Ascending aorta (tissue), 2 donors: ENCODE measurements around the gene EMC10. TPM values are rescaled to one million over a fixed set of nuclear protein-coding genes. Genes with fewer than 3 reads are reported as not detected.
A peak's percentile ranks its signal among the peaks of the same experiment; 100 is the strongest.

Experiments used
- DNase-seq, 2 donors: peaks; one replicate each; pipeline ENCODE4 v3.0.0-alpha.2; 2019; ENCODE audit warnings: low spot score in 2 of 2
- H3K27ac ChIP-seq, 2 donors: fragments of 200-600 bp; sonication (generic); one replicate each; pipeline ENCODE4 v1.5.1; 2016 to 2017; ENCODE audit warnings: mild to moderate bottlenecking in 1 of 2
- H3K27me3 ChIP-seq: fragments of 200-600 bp; sonication (generic); one replicate; pipeline ENCODE4 v1.5.1; 2017
- H3K36me3 ChIP-seq, 2 donors: fragments of 200-600 bp; sonication (generic); one replicate each; pipeline ENCODE4 v1.5.1; 2016
- H3K4me1 ChIP-seq, 2 donors: fragments of 200-600 bp; sonication (generic); one replicate each; pipeline ENCODE4 v1.5.1; 2016 to 2017; ENCODE audit warnings: mild to moderate bottlenecking in 1 of 2
- H3K4me3 ChIP-seq, 2 donors: fragments of 200-600 bp; sonication (generic); one replicate each; pipeline ENCODE4 v1.5.1; 2016 to 2017; ENCODE audit warnings: mild to moderate bottlenecking in 1 of 2
- H3K9me3 ChIP-seq, 2 donors: fragments of 200-600 bp; sonication (generic); one replicate each; pipeline ENCODE4 v1.5.1; 2016
- intact Hi-C: fragments of 100-400 bp; cut with DNase I; formaldehyde crosslinking; loops from one replicate; pipeline ENCODE4 v1.15.1; 2023
- total RNA-seq: library from RNA; depleted of rRNA; stranded (reverse); fragments of >200 nt; gene quantifications from one replicate; pipeline ENCODE4 v1.1.0, GENCODE V29; 2016
- TF ChIP-seq, protein P1 (sequence below), 3 experiments: fragments of 200-600 bp in 2 of 3; fragments of 450-650 bp in 1 of 3; sonication (generic) in 2 of 3; IDR thresholded peaks; one replicate each; pipeline ENCODE4 v1.5.1; 2016 to 2019; ENCODE audit warnings: antibody characterized with exemption in 3 of 3, mild to moderate bottlenecking in 1 of 3, moderate library complexity in 1 of 3

The EMC10 gene
- total RNA-seq: 87.9 TPM

DNA sequence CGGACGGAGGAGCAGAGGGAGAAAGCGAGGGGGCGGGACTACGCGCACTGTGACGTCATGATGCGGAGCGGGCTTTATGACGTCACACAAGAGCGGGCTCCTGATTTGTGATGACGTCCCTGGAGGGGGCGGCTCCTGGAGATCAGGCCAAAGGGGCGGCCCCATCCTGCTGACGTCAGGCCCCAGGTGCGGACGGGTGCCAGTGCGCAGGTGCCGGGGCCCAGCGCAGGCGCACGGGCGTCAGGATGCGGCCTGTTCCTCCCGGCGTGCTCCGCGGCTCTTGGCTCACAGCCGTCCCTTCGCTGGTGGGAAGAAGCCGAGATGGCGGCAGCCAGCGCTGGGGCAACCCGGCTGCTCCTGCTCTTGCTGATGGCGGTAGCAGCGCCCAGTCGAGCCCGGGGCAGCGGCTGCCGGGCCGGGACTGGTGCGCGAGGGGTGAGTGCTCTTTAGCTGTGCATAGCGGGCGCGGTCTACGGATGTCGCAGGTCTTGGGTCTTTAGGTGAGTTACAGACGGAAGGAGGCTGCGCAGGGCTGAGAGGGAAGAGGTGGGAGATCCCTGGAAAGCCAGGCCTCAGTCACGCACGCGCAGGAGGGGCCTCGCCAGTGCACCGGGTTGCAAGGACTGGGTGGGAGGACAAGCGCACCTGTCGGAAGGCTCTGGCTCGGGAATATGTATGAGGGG lies at the start of gene EMC10, which contains the start of gene GARIN5A:
Gene EMC10, plus strand, starts transcription at position 284 of the 683 bp plus-strand sequence. Its CDS starts 38 bp downstream, at position 322.
Gene GARIN5A, minus strand, starts transcription at position 625 of the 683 bp plus-strand sequence. Its CDS starts 460 bp downstream, at position 165.
- no peaks in the 10 kb centered on the region for H3K9me3 ChIP-seq
- no peaks in the 10 kb centered on the region for H3K27me3 ChIP-seq
- peak; percentile 65 to 93 for DNase-seq
- H3K4me1 ChIP-seq: peaks cover 8 to 12% of the 10 kb centered on the region in 2 donors
- peaks cover 22 to 25% of the 10 kb centered on the region in 2 donors for H3K36me3 ChIP-seq
- intact Hi-C loops: loop anchor here (1.0 to 5.0 kb wide), 2 partner anchors 35 to 94 kb away; partner anchors contain the start of genes JOSD2 and POLD1
- H3K27ac ChIP-seq: peak within 1 kb of the TSS; percentile 41 to 55
- TF ChIP-seq, protein P1, sequence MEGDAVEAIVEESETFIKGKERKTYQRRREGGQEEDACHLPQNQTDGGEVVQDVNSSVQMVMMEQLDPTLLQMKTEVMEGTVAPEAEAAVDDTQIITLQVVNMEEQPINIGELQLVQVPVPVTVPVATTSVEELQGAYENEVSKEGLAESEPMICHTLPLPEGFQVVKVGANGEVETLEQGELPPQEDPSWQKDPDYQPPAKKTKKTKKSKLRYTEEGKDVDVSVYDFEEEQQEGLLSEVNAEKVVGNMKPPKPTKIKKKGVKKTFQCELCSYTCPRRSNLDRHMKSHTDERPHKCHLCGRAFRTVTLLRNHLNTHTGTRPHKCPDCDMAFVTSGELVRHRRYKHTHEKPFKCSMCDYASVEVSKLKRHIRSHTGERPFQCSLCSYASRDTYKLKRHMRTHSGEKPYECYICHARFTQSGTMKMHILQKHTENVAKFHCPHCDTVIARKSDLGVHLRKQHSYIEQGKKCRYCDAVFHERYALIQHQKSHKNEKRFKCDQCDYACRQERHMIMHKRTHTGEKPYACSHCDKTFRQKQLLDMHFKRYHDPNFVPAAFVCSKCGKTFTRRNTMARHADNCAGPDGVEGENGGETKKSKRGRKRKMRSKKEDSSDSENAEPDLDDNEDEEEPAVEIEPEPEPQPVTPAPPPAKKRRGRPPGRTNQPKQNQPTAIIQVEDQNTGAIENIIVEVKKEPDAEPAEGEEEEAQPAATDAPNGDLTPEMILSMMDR (IDR thresholded peaks at IDR 0.05): no peak
- H3K4me3 ChIP-seq: peak within 1 kb of the TSS; percentile 91 to 96

DNA sequence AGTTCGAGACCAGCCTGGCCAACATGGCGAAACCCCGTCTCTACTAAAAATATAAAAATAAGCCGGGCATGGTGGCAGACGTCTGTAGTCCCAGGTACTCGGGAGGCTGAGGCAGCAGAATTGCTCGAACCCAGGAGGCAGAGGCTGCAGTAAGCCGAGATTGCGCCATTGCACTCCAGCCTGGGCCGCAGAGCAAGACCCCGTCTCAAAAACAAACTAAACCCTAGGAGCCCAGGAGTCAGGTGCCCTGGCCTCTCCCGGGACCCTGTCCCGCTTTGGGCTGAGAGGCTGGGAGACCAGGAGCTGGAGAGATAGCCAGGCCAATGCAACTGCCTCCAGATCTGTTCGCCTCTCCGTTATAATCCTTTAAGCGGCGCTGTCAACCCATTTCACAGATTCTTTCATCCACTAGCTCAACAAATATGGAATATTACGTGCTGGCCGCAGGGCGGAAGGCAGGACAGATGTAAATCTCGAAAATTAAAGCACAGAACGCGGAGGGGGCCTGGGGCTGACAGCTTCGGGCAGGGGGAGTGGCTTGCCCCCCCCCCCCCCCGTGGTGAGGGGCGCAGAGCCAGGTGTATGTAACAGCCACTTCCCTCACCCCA lies 48.9 kb upstream of the EMC10 start:
- no peaks in the 10 kb centered on the region for H3K36me3 ChIP-seq
- TF ChIP-seq, protein P1 (IDR thresholded peaks at IDR 0.05): no peak
- H3K27me3 ChIP-seq: peaks cover 12% of the 10 kb centered on the region
- H3K27ac ChIP-seq: no peak overlapping the region
- intact Hi-C loops: no loop called here
- no peak for DNase-seq
- H3K9me3 ChIP-seq: no peaks in the 10 kb centered on the region
- no peak overlapping the region for H3K4me3 ChIP-seq
- H3K4me1 ChIP-seq: peaks cover 10% of the 10 kb centered on the region in 2 donors

DNA sequence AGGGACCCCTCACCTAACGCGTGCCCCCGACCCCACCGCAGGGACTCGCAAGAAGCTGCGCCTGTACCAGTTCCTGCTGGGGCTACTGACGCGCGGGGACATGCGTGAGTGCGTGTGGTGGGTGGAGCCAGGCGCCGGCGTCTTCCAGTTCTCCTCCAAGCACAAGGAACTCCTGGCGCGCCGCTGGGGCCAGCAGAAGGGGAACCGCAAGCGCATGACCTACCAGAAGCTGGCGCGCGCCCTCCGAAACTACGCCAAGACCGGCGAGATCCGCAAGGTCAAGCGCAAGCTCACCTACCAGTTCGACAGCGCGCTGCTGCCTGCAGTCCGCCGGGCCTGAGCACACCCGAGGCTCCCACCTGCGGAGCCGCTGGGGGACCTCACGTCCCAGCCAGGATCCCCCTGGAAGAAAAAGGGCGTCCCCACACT lies 48.3 kb upstream of the EMC10 start:
- H3K4me1 ChIP-seq: peaks cover 10% of the 10 kb centered on the region in 2 donors
- H3K27me3 ChIP-seq: peaks cover 14% of the 10 kb centered on the region
- TF ChIP-seq, protein P1 (IDR thresholded peaks at IDR 0.05): no peak
- peak overlapping the region in 1 of 2 donors; percentile 4 for H3K27ac ChIP-seq
- no peak overlapping the region for H3K4me3 ChIP-seq
- intact Hi-C loops: no loop called here
- H3K9me3 ChIP-seq: no peaks in the 10 kb centered on the region
- no peaks in the 10 kb centered on the region for H3K36me3 ChIP-seq
- DNase-seq: peak; percentile 61 to 88

DNA sequence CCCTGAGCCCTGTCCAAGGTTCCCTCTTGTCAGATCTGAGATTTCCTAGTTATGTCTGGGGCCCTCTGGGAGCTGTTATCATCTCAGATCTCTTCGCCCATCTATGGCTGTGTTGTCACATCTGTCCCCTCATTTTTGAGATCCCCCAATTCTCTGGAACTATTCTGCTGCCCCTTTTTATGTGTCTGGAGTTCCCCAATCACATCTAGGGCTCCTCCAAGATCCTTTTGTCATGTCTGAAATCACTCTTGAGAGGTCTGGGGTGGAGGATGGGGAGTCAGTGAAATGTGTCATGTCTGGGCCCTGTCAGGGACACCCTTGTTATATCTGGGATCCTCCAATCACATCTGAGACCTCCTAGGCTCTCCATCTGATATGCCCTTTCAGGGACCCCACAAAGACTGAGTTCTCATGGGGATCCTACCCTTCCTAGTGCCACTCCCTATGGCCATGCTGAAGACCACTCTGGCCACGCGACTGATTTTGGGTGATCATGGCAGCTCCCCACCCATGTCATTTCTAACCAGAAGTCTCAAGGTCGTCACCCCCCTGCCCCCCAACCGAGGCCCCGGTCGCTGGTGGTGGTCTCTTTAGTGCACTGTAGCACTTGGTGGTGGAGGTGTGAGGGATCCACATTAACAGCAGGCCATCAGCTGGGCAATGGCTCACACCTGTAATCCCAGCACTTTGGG lies 47.4 kb upstream of the EMC10 start:
- TF ChIP-seq, protein P1 (IDR thresholded peaks at IDR 0.05): no peak
- no peak overlapping the region for H3K27ac ChIP-seq

DNA sequence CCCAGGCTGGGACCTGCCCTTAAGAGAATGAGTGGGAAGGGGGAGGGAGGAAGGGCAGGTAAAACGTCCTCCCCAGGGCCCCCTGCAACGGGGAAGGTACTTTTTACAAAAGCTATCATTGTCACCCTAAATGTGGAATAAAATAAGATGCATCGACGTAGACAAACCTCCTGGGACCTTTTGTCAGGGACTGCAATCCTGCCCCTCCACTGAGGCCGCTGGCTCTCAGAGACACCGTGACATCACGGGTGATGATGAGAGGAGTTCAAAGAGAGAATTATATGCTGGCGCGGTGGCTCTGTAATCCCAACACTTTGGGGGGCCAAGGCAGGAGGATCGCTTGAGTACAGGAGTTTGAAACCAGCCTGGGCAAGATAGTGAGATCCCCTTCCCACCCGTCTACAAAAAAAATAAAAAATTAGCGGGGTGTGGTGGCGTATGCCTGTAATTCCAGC lies 45.4 kb upstream of the EMC10 start:
- intact Hi-C loops: loop anchor here (2.0 to 5.0 kb wide), 2 partner anchors 46 to 81 kb away; partner anchors contain the start of genes ASPDH, JOSD2 and POLD1
- TF ChIP-seq, protein P1 (IDR thresholded peaks at IDR 0.05): no peak
- Histone ChIP-seq H3K4me1 (peaks cover 10% of the 10 kb centered on the region in 2 donors), H3K9me3 (no peaks in the 10 kb centered on the region), H3K36me3 (no peaks in the 10 kb centered on the region), H3K27me3 (peaks cover 20% of the 10 kb centered on the region), H3K27ac (peak overlapping the region in 1 of 2 donors; percentile 22), H3K4me3 (peak overlapping the region; percentile 59 to 76)
- no peak for DNase-seq

More for the DNA sequence above, 47.4 kb upstream of the EMC10 start:
- Histone ChIP-seq H3K27me3 (peaks cover 18% of the 10 kb centered on the region), H3K4me3 (no peak overlapping the region), H3K4me1 (peaks cover 10% of the 10 kb centered on the region in 2 donors), H3K36me3 (no peaks in the 10 kb centered on the region), H3K9me3 (no peaks in the 10 kb centered on the region)
- intact Hi-C loops: no loop called here
- no peak for DNase-seq
